ENCODE data around the gene JPH3.
A peak's percentile ranks its signal among the peaks of the same experiment; 100 is the strongest.
"Not testable (repeated sequence)": the region's sequence is repeated elsewhere in the genome, so short reads cannot be mapped to it uniquely, and the experiment has no call there.

JPH3 gene

DNA sequence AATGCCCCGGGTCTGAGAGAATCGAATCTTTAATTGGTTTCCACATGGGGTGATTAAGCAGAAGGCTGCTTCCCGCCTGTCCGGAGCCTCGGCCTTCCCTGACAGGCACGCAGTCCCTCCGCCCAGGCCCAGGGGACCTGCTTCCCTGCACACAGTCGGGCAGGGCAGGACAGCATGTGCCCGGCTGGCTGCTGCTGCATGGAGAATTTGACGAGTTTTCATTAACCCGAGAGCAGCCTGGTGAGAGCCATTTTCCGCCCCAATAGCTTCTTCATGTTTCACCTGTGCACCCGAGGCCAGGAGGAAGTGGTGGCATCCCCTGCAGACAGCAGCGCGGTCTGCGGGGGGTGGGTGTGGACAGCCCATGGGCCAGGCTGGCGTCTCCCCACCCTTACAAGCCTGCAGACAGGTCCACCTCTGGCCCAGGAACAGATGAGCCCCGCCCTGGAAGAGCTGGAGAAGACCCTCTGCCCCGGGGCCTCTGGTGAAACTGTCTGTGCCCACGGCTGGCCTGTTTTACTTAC lies 96.4 kb downstream of the JPH3 start:
- DNase-seq = no peak

DNA sequence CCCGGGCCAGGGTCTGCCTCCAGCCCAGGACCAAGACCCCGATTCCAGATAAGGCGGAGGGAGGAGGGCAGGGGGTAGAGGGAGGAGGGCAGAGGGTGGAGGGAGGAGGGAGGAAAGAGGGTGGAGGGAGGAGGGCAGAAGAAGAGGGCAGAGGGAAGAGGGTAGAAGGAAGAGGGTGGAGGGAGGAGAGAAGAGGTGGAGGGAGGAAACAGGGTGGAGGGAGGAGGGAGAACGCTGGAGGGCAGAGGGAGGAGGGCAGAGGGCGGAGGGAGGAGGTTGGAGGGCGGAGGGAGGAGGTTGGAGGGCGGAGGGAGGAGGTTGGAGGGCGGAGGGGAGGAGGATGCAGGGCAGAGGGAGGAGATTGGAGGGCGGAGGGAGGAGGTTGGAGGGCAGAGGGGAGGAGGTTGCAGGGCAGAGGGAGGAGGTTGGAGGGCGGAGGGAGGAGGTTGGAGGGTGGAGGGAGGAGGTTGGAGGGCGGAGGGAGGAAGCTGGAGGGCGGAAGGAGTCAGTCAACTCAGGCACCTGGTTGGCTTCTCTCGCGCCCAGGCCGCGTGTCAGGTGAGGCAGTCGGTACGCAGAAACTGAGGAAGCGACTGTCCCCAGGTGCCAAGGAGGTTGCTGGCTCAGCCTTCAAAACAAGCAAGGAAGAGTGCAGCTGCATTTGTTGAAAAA lies 98.2 kb downstream of the JPH3 start:
- DNase-seq = no peak

DNA sequence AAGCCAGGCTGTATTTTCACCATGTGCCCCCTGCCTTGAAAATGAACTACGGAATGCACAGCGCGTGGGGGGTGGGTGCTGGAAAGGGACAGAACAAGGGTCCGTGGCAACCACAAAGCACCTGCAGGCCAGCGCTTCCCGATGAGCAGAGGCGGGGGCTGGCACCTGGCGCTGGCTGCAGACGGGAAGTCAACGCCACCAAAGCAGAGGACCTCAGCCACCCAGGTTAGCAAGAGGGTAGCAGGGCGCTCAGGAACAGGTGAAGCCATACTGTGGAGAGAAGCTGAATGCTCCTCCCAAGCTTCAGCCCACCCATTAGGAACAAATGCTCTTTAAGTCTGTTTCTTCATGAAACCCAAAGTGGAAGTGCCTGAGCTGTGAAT lies 98.8 kb downstream of the JPH3 start:
- DNase-seq = no peak

DNA sequence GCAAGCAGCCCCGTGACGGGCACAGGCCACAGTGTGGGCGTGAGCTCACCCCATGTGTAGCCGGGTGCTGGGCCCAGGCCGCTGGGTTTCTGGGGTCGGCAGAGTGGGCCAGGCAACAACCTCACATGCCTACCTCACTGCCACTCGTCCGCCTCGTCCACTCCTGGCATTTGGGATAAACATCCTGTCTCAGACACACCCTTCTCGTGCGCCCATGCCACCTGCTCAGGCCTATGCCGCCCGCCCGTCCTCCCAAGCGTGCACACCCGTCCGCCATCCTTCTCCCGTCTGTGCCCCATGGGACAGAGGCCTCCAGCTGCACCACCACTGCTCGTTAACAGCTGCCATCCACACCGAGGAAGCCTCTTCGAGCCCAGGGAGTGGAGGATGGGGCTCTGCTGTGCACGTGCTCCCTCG lies 99.2 kb downstream of the JPH3 start:
- DNase-seq = no peak

DNA sequence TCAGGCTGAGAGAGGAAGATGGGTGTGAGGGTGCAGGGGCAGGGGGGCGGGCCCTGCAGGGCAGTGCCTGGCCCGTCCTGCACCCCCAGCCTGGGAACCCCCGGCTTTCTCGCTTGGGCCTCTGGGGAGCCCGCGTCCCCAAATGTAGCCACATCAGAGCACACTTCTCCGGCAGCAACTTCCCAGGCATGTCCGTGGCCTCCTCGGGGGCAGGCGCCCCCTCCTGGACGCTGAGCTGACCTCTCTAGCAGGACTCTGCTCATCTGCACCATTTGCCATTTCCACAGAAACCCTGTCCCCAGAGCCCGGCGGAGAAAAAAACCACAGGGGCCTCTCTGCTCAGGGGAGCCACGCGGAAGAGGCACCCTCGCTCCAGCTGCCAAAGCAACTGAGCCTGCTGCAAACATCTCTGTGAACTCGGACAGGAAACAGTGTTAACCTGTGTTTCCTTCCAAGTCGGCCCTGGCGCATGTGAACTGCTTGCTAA lies 100.1 kb downstream of the JPH3 start:
- peak; percentile 86 to 88 for DNase-seq

DNA sequence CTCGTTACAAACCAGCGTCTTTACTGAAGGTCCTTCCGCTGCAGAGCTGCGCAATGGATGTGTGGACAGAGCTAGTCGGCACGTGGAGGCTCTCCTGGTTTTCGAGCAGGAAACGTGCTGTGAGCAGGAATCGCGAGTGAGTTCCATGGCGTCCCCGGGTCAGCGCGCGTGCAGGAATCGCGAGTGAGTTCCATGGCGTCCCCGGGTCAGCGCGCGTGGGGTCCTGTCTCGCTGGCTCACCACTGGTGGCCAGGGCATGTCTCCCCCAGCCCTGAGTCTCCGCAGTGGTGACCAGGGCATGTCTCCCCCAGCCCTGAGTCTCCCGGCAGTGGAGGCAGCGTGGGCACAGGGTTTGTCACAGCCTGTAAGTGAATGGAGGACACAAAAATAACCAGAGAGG lies 100.8 kb downstream of the JPH3 start:
- no peak for DNase-seq

DNA sequence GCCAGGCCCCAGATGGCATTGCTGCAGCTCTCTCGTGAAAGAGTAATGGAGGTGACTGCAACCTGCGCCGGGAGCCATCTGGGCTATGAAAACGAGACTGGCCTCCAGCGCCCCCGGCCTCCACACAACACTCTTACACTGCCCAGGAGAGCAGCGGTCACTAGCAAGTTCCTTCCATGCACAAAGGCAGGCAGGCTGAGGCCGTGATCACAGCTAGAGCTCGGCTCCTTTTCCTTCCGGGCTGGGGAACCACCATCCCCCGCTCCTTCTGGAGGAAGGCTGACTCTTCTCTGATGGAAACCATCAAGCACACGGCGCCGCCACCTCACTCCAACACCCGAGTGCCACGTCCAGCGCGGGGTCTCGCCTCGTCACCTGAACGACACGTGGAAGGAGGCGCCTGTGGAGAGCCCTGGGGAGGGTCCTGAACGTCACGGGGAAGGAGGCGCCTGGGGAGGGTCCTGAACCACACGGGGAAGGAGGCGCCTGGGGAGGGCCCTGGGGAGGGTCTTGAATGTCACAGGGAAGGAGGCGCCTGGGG lies 101.6 kb downstream of the JPH3 start:
- no peak for DNase-seq

DNA sequence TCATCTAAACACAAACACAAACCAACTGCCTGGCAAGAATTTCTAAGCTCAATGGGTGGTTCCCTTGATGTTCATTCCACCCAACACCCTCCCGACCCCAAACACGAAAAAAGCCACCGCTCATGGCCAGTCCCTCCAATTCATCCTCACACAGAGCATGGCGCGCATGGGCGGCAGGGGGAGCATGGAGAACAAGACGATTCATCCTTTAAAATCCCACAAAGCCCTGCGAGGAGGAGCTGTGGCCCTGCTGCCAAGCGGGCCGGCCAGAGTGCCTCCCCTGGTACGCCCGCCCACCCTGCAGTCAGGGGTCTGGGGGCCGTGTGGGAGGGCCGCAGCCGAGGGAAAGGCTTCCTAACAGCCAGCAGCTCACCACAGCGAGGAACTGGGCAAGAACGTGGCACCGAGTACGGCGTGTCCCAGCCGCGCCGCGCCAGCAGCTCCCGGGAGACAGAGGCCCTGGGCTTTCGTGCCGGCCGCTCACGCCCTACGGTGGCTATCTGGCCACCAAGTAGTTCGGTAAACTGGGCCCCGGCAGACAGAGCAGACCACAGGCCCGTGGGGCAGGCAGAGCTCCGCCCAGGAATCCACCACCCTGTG lies 102.5 kb downstream of the JPH3 start:
- no peak for DNase-seq

DNA sequence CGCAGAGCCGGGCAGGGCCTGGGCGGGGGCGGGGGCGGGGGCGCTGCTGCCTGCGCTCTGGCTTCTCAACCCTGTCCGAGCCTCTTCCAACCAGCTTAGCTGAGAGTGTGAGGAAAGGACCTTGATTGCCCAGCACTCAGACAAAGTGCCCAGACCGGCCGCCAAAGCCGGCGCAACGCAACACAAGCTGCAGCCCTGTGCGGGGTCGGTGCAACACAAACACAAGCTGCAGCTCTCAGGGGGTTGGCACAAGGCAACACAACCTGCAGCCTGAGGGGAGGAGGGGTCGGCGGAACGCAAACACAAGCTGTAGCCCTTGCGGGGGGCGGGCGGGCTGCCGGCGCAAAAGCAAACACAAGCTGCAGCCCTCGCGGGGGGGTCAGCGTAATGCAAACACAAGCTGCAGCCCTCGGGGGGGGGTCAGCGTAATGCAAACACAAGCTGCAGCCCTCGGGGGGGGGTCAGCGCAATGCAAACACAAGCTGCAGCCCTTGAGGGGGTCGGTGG lies 103.5 kb downstream of the JPH3 start:
- no peak for DNase-seq

DNA sequence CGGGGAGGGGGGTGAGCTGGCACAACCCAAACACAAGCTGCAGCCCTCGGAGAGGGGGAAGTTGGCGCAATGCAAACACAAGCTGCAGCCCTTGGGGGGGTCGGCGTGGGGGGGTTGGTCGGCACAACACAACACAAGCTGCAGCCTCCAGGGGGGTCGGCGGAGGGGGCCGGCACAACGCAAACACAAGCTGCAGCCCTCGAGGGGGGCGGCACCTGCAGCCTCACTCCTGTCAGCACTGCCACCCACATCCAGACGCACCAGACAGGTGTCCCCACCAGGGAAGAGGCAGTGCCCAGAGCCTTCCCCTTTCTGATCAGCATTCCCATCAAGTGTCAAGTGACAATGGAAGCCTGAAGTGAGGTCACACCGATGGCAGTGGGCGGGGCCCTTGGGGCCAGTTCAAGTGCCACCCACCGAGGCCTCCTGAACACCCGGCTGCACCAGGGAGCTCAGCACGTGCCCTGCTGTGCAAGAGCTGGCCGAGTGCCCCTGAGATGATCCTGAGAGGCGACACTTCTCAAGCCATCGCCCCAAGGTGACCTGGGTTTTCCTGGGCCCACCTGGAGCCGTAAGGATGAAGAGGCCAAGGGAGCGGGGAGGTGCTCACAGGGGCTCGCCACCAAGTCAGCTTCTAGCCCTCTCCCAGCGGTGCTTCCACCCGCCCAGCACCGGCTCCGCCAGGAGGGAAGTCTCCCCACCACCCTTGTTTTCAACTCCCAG lies 104.1 kb downstream of the JPH3 start:
- DNase-seq = no peak

DNA sequence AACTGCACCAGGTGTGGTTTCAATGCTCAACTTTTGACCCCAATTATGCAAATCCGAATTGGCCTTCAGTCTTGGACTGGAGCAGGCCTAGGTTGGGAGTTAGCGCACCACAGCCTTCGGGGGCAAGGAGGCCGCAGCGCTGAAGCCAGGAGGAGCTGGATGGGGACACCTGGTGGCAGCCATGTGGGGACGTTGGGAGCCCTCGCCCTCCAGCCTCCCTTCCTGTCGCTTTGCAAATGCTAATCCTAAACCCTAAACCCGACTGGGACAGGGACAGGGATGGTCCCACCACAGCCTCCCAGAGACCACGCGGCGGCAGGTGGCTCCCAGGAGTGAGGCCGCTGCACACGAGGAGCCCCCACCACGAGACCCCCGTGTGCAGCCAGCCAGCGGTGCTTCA lies 104.8 kb downstream of the JPH3 start:
- no peak for DNase-seq

DNA sequence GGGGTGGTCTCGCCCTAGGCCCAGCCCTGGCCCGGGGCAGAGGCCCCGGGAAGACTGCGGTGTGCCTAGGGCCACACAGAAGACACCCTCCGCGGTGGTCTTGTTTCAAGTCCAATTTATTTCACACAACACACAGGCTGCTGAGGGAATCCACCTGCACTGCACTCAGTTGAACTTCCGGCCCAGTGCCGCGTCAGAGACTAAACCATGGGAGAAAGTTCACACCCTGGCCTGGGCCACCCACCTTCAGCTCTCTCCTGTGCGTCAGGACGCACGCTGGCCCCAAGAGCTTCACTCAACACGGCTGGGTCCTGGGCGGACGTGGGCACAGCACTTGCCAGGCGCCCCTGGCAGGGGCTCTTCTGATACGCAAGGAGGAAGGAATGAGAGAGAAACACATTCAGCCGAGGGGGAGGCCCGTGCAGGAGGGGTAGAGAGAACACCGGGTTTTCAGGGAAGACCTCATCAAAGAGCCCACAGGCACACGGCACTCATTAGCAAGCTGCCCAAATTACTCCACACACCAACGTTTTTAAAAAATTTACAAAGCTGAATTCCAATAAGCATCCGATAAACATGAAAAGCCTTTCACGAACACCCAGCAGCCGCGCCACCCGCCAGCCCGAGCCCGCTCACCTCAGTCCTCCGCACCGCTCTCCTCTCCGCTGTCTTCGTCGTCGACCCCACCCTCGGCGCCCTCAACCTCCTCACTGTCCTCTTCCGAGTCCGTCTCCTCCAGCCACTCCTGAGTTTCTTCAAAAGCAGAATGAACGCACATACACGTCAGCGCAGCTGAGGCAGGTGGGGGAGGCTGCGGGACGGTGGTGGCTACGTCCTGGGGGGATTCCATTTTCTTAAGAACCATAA lies 105.6 kb downstream of the JPH3 start:
- no peak for DNase-seq

DNA sequence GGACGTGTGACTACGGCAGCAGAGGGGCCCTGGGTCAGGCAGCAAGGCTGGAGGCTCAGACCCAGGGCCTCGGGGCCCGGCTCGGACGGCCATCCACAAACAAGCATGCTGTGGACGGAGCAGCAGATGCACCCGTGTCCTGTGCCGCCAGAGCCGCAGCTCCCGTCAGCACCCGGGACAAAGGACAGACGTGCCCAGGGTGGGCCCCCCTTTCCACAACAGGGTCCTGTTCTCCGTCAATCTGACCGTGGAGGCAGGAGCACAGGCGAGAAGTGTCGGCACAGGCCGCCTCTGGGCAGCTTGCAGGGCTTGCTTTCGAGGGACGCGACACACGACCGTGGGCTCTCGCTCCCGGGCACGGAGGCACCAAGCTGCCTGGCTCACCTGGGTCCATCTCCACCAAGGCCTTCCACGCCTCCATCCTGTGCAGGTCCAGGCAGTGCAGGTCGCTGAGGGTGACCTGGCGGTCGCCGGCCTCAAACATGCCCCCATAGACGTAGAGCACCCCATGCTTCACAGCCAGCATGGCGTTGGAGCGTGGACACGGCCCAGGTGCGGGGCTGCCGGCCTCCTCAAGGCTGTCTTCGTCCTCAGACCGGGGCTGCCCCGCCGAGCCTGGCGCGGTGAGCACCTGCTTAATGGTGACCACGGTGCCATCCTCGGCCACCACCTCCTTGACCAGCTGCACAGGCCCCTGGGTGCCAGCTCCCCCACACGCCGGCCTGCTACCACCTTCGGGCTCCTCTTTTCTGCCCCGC lies 106.8 kb downstream of the JPH3 start:
- no peak for DNase-seq

DNA sequence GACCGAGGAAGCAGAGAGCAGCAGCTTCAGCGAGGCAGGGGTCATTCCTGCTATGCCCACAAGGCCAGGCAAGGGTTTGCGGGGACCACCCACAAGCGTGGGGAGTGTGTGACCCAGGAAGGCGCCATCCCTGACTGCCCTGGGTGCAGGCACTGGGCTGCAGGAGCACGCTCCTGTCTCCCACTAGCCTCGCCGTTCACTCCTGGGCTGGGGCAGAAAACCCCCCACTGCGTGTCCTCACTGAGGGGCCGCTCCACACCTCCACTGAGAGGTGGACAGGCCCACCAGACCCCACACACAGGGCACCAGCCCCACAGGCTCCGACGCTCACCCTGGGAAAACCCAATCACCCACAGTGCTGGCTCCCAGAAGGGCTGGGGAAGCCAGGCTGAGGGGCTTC lies 107.4 kb downstream of the JPH3 start:
- DNase-seq = no peak

DNA sequence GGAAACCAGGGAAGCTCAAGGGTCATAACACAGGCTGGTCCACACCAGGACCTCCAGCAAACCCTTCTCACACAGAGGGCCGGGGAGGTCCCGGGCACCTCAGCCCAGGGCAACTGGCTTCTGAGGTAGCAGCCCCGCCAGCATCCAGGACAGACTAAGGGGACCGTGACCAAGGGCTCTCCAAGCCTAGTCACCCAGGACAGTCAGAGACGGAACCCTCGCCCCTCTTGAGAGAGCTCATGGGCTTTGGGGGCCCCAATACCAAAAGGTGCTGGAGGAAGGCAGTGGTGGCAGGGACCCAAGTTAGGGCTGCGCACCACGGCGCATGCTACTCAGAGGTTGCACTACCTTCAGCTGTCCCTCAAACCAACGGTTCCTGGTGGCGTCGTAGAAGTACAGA lies 108.6 kb downstream of the JPH3 start:
- DNase-seq = no peak

DNA sequence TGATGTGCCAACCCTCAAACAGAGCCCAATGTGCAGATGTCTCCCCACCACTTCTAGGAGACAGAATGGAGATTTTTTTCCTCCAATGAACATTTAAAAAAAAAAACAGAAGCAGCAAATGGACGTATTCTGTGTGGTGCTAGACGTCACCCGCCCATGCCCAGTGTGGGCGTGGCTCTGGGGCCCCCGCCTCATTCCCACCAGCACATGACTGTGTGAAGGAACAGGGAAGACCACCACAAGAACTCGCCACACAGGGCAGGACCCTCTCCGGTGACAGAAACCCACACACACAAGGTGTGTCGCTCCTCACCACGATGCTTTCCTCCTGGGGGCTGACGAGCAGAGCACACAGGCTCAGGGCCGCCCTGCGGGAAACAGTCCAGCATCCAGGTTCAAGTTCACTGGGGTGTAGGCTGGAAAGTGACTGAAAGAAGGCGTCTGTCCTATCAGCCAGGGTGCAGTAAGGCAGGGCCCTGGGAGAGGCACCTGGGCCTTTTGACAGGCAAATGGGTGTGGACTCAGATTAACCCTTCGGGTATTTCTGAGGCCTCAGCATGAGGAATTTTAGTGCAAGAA lies 110.0 kb downstream of the JPH3 start:
- DNase-seq = no peak

DNA sequence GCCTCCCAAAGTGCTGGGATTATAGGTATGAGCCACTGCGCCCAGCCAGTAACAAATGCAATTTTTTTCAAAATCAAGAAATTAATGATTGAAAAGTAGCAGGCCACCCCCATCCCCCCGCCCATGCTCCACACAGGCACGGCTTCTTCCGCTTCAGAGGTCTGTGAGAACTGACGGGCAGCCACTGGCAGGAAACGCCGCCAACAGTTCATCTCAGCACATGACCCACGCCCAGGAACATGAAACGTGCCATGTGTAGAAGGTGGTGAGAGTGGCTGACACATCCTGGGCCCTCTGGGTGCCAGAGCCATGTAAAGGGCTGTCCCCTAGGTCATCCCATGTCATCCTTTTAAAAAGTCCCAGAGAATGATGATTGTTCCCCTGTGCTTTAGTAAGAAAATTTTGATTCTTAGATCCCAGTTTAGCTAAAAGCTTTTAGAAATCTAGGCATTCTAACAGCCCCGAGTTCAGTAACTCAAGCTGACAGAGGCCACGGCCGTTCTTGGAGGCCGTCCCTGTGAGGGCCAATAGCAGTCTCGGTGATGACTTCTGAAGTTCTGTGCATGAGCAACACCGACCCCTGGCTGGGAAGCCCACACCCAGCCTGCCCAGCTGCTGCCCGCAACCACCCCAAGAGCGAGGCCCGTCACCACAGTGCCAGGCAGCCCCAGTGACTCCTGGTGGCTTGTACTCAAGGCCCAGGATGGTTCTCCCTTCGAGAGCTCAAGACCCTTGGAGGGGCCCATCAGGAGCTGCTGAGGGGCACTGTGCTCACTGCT lies 111.3 kb downstream of the JPH3 start:
- DNase-seq = peak; percentile 58 to 59

DNA sequence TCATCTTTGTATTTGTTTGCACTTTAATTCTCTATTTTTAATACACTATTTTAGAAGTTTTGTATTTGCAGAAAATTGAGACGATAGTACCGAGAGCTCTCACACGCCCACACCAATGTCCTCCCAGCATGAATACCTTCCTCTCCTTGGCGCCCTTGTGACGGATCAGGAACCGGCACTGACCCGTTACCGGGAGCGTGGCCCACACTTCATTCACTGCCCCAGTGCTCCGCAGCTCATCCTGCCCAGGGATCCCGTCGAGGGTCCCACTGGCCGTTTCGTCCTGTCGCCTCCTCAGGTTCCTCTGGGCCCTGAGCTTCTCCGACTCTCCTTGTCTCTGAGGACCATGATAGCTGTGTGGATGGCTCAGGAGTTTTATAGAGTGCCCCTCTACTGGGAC lies 112.9 kb downstream of the JPH3 start:
- no peak for DNase-seq

DNA sequence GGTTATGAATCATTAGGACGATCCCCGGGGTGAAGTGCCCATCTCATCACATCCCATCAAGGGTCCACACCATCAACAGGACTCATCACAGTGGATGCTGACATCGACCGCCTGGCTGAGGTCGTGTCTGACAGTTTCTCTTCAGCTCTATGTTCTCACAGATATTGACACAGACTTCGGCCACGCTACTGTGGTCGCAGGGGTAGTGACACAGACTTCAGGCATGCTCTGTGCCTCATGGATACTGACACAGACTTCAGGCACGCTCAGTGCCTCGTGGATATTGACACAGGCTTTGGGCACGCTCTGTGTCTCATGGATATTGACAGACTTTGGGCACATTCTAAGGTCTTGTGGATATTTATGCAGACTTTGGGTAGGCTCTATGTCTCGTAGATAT lies 113.3 kb downstream of the JPH3 start:
- DNase-seq = no peak

DNA sequence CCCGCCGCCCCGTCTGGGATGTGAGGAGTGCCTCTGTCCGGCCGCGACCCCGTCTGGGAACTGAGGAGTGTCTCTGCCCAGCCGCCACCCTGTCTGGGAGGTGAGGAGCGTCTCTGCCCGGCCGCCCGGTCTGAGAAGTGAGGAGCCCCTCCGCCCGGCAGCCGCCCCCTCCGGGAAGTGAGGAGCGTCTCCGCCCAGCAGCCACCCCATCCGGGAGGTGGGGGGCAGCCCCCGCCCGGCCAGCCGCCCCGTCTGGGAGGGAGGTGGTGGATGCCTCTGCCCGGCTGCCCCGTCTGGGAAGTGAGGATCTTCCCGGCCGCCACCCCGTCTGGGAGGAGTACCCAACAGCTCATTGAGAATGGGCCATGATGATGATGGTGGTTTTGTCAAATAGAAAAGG lies 116.5 kb downstream of the JPH3 start:
- DNase-seq = not testable (repeated sequence)

DNA sequence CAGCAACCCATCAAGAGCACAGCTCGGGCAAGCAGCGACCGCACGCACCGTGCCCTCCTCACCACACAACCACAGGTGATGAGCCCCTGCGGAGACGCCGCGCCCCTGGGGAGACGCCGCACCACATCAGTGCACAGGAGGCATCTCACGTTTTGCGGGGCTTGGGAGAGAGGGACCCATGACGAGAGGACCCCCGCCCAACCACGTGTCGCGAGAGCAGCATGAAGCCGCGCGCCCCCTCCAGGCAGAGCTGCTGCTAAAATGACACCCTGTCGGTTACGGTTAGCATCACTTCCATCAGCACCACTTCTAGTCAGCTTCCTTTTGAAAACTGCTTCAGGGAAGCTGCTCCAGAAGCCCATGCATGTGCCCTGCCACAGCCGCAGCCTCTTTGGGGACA lies 118.1 kb downstream of the JPH3 start:
- DNase-seq = no peak
